GM19025 (cell line): ENCODE measurements around the gene PHACTR3.

Experiments
- ATAC-seq: cut with Tn5 transposase; IDR thresholded peaks from one replicate; pipeline ENCODE4 v1.9.1; 2021; ENCODE audit warnings: mild to moderate bottlenecking, low read depth, moderate library complexity; ENCODE audit not compliant: unreplicated experiment

Gene PHACTR3

GRCh38 chr20:59667131-59667530 lies 62.8 kb downstream of the PHACTR3 start:
- ATAC-seq: no peak

- ATAC-seq: no peak
Observed at GRCh38 chr20:59667981-59668515, 63.7 kb downstream of the PHACTR3 start.

- no peak for ATAC-seq
Observed at GRCh38 chr20:59668926-59669850, 64.8 kb downstream of the PHACTR3 start.

GRCh38 chr20:59670786-59671492 lies 66.6 kb downstream of the PHACTR3 start:
- no peak for ATAC-seq

GRCh38 chr20:59671661-59672471 lies 67.5 kb downstream of the PHACTR3 start:
- no peak for ATAC-seq

- ATAC-seq: no peak
Observed at GRCh38 chr20:59672576-59672975, 68.2 kb downstream of the PHACTR3 start.

- no peak for ATAC-seq
Observed at GRCh38 chr20:59673288-59673997, 69.1 kb downstream of the PHACTR3 start.

GRCh38 chr20:59673998-59674445 lies 69.7 kb downstream of the PHACTR3 start:
- no peak for ATAC-seq

- ATAC-seq: no peak
Observed at GRCh38 chr20:59676126-59676850, 71.9 kb downstream of the PHACTR3 start.

GRCh38 chr20:59676851-59677182 lies 72.5 kb downstream of the PHACTR3 start:
- ATAC-seq: no peak

GRCh38 chr20:59677586-59677985 lies 73.2 kb downstream of the PHACTR3 start:
- ATAC-seq: no peak

- ATAC-seq: no peak
Observed at GRCh38 chr20:59678288-59678687, 73.9 kb downstream of the PHACTR3 start.

GRCh38 chr20:59678951-59679350 lies 74.6 kb downstream of the PHACTR3 start:
- no peak for ATAC-seq

GRCh38 chr20:59680148-59680650 lies 75.9 kb downstream of the PHACTR3 start:
- no peak for ATAC-seq

GRCh38 chr20:59680852-59681251 lies 76.5 kb downstream of the PHACTR3 start:
- no peak for ATAC-seq

- no peak for ATAC-seq
Observed at GRCh38 chr20:59682603-59683002, 78.3 kb downstream of the PHACTR3 start.

- no peak for ATAC-seq
Observed at GRCh38 chr20:59683181-59683580, 78.8 kb downstream of the PHACTR3 start.

GRCh38 chr20:59684685-59685242 lies 80.4 kb downstream of the PHACTR3 start:
- ATAC-seq: no peak
